LNCAP (cell line): ENCODE data around the gene EZR.

Experiments
- CTCF ChIP-seq: fragments of 450-650 bp; IDR thresholded peaks from 2 replicates; pipeline ENCODE4 v1.5.1; 2017; ENCODE audit warnings: mild to moderate bottlenecking

EZR gene

DNA sequence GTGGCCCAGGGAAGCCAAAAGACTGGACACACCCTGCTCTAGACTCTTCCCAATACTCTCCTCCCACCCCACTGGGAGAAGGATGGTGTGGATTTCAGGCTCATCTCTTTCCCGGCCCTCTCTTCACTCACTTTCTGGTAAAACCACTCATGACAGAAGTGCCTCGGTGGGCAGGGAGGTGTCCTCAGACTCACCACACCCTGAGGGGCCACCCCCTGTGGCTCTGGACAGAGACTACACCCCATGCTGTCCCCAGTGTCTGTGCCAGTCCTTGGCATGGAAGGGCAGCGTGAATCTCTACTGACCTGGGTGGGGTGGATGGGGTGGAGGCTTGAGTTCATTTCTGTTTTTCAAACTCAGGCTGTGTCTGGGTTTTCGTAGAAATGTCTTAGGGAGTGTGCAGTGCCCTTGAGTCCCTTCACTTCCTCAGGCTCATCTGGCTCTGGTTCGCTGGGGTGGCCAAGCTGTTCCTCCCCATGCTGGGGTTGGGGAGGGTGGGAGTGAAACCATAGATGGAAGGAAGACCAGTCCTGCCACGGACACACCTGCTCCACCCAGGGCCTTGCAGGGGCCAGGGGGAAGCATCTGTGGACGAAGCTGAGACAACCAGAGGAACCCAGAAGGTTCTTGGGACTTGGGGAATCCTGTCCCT is 59.1 kb downstream of the EZR start:
- TF ChIP-seq CTCF, result no peak

DNA sequence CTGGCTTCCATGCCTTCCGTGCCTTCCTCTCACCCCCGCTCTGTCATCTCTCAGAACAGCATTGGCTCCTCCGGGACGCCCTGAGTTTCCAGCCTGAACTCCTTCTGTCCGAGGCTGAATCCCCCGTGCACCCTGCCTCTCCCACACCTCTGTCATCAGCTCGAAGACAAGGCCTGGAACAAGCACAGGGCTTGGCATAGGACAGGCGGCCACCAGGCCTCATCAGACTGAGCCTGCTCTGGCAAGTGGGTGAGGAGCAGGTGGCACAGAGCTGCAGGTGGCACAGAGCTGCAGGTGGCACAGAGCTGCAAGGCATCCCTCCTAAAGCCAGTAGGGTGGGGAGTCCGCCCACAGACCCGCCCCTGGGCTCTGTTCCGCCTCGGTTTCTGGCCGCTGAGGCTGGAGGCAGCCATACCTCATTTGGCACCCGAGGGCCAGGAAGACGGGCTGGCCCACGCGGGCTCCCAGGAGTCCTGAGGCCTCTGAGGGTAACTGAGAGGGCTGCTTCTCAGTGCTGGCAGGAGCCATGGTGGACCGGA is 60.2 kb downstream of the EZR start:
- no peak for TF ChIP-seq CTCF

DNA sequence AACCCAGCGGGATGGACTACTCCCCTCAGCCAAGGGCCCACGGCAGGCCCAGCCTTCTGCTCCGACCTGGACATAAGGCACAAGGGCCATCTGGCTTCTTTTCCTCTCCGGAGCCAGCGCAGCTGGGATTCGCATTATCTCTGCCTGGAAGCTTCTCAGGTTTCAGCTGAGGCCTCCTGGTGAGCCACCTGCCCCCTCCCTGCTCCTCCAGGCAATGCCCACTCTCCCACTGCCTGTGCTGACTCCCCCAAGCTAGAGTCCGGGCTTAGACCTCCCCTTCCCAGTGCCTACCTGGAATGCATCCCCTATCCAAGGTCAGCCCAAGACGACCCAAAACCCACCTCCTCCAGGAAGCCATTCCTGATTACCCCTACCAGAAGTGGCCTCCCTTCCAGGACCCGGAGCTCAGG is 60.7 kb downstream of the EZR start:
- TF ChIP-seq CTCF, result no peak

GRCh38 chr6:158757753-158758090 is 61.4 kb downstream of the EZR start:
- no peak for TF ChIP-seq CTCF

DNA sequence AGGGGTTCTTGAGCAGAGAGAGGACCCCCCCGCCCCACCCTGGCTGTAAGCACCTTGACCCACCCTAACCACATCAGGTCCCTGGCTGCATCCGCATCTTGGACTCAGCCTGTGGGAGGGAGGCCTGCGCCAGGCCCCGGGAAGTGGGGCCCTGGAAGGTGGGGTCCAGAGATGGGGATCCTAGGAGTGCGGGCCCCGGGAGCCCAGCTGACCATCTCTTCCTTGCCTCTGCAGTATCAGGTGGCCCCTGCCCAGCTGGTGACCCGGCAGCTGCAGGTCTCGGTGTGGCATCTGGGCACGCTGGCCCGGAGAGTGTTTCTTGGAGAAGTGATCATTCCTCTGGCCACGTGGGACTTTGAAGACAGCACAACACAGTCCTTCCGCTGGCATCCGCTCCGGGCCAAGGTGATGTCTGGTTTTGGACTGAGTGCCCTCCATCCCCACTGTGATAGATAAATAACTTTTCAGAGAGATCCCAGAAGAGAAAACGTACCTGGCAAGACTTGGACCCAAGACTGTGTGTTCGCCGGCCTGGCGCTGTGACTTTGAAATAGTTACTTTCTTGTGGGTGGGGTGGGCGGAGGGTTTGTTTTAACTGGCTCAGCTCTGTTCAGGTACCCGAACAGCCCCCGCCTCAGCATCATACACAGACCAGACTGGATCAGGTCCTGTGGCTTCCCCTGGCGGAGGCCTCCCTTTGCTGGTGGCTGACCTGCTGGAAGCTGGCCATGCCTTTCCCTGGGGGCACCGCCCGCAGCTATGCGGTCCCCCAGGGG is 62.0 kb downstream of the EZR start:
- TF ChIP-seq CTCF, result no peak

DNA sequence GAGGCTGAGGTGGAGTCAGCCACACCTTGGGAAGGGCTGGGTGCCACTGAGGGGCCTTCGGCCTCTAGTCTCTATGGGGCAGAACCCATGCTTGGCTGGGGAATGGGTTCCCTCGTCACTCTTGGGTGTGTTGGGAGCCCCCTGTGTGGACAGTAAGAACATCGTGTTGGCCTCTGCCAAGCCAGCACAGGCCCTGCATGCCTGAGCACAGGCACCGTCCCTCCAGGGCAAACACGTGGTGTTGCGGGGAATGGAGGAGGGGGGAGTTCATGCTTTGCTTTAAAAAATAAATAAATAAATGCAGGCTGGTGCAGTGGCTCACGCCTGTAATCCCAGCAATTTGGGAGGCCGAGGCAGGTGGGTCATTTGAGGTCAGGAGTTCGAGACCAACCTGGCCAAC is 63.0 kb downstream of the EZR start:
- no peak for TF ChIP-seq CTCF

DNA sequence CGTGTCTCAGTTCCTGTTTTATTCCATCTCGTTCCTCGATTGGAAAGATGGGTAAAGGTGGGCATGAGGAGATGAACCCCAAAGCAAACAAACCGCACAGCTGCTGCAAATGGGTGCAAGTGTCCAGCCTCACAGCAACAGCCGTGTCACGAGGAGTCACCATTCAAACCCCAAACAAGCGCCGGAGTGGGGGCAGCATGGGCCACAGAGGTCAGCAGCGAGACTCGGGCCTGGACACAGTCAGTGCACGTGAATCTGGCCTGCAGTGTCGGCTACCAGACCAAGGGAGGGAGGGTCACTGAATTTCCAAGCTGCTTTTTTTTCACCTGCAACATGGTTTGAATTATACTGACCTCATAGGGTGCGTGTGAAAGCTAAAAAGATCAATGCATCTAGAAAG is 63.5 kb downstream of the EZR start:
- no peak for TF ChIP-seq CTCF
